Measurements from ENCODE around the gene ECSCR.
"Not testable (repeated sequence)": the region's sequence is repeated elsewhere in the genome, so short reads cannot be mapped to it uniquely, and the experiment has no call there.

ECSCR gene, protein sequence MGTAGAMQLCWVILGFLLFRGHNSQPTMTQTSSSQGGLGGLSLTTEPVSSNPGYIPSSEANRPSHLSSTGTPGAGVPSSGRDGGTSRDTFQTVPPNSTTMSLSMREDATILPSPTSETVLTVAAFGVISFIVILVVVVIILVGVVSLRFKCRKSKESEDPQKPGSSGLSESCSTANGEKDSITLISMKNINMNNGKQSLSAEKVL

DNA sequence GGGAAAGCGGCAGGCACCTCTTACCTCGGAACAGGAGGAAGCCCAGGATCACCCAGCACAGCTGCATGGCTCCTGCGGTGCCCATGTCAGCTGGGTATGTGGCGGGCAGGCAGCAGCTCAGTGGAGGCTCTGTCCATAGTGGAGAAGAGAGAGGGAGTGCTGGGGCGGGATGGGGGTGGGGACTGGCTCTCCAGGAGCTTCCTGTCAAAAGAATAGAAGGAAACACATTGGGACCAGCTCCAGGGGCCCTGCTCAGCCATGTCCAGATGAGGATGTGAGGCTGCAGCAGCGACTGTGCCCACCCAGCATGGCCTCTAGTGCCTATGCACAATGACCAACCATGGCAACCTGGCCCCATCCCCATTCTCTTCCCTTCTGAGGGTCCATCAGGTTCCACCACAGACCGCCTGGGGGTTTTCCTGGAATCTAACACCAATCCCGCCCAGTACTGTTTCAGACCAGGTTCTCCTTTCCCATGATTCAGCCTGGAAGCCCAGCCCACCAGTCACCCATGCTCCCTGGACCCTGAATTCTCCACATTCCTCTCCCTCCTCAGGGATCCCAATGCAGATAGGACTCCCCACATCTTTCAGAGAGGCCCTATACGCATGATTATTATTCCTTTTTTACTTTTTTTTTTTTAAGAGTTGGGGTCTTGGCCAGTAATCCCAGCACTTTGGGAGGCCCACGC, at the start of gene ECSCR:
TSS of gene ECSCR (minus strand) at position 158 of the 691 bp plus-strand sequence. CDS start at position 85, 73 bp downstream.
- no peak within 1 kb of the TSS for H3K9ac ChIP-seq (ENCODE audit: low read depth in 1 of 2, low read length in 2 of 2)
- H3K27me3 ChIP-seq (ENCODE audit: control insufficient read depth in 2 of 2, insufficient read depth in 2 of 2, low read length in 2 of 2): no peaks in the 10 kb centered on the region
- no peaks in the 10 kb centered on the region for H3K36me3 ChIP-seq (ENCODE audit: control insufficient read depth in 2 of 2, insufficient read depth in 2 of 2, low read length in 2 of 2)
- peaks cover 10 to 13% of the 10 kb centered on the region in 2 donors for H3K4me1 ChIP-seq (ENCODE audit: control insufficient read depth in 2 of 2, insufficient read depth in 2 of 2, low read length in 2 of 2)
- H3K27ac ChIP-seq (ENCODE audit: low read depth in 2 of 2, low read length in 2 of 2): peak within 1 kb of the TSS in 1 of 2 donors; percentile 39
- no peaks in the 10 kb centered on the region for H3K9me3 ChIP-seq (ENCODE audit: control insufficient read depth in 2 of 2, low read length in 2 of 2)
- peak within 1 kb of the TSS; percentile 14 to 33 for H3K4me3 ChIP-seq (ENCODE audit: low read length in 2 of 2)

DNA sequence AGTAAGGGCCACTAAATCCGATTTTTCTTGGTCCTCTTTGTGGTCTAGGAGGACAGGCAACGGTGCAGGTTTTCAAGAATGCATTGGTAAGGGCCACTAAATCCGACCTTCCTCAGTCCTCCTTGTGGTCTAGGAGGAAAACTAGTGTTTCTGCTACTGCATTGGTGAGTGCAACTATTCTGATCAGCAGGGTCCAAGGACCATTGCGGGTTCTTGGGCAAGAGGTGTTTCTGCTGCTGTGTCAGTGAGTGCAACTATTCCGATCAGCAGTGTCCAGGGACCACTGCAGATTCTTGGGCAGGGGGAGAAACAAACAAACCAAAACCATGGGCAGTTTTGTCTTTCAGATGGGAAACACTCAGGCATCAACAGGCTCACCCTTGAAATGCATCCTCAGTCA, 42.2 kb upstream of the ECSCR start:
- not testable (repeated sequence) for H3K9me3 ChIP-seq (ENCODE audit: control insufficient read depth in 2 of 2, low read length in 2 of 2)

GRCh38 chr5:139503879-139504278, 41.3 kb upstream of the ECSCR start:
- not testable (repeated sequence) for H3K36me3 ChIP-seq (ENCODE audit: control insufficient read depth in 2 of 2, insufficient read depth in 2 of 2, low read length in 2 of 2); H3K9ac ChIP-seq (ENCODE audit: low read depth in 1 of 2, low read length in 2 of 2); H3K4me1 ChIP-seq (ENCODE audit: control insufficient read depth in 2 of 2, insufficient read depth in 2 of 2, low read length in 2 of 2); H3K27ac ChIP-seq (ENCODE audit: low read depth in 2 of 2, low read length in 2 of 2); H3K9me3 ChIP-seq (ENCODE audit: control insufficient read depth in 2 of 2, low read length in 2 of 2); H3K27me3 ChIP-seq (ENCODE audit: control insufficient read depth in 2 of 2, insufficient read depth in 2 of 2, low read length in 2 of 2); H3K4me3 ChIP-seq (ENCODE audit: low read length in 2 of 2)

More for the DNA sequence above, 42.2 kb upstream of the ECSCR start:
- not testable (repeated sequence) for H3K27me3 ChIP-seq (ENCODE audit: control insufficient read depth in 2 of 2, insufficient read depth in 2 of 2, low read length in 2 of 2); H3K4me1 ChIP-seq (ENCODE audit: control insufficient read depth in 2 of 2, insufficient read depth in 2 of 2, low read length in 2 of 2); H3K4me3 ChIP-seq (ENCODE audit: low read length in 2 of 2); H3K9ac ChIP-seq (ENCODE audit: low read depth in 1 of 2, low read length in 2 of 2); H3K27ac ChIP-seq (ENCODE audit: low read depth in 2 of 2, low read length in 2 of 2); H3K36me3 ChIP-seq (ENCODE audit: control insufficient read depth in 2 of 2, insufficient read depth in 2 of 2, low read length in 2 of 2)

DNA sequence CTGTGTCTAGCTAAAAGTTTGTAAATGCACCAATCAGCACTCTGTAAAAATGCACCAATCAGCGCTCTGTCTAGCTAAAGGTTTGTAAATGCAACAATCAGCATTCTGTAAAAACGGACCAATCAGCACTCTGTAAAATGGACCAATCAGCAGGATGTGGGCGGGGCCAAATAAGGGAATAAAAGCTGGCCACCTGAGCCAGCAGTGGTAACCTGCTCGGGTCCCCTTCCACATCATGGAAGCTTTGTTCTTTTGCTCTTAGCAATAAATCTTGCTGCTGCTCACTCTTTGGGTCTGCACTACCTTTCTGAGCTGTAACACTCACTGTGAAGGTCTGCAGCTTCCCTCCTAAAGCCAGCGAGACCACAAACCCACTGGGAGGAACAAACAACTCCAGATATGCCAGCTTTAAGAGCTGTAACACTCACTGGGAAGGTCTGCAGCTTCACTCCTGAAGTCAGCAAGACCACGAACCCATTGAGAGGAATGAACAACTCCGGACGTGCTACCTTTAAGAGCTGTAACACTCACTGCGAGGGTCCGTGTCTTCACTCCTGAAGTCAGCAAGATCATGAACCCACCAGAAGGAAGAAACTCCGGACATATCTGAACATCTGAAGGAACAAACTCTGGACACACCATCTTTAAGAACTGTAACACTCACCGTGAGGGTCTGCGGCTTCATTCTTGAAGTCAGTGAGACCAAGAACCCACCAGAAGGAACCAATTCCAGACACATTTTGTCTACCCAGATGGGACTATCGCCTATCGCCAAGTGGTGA, 40.7 kb upstream of the ECSCR start:
- H3K4me3 ChIP-seq (ENCODE audit: low read length in 2 of 2); H3K9ac ChIP-seq (ENCODE audit: low read depth in 1 of 2, low read length in 2 of 2); H3K4me1 ChIP-seq (ENCODE audit: control insufficient read depth in 2 of 2, insufficient read depth in 2 of 2, low read length in 2 of 2); H3K36me3 ChIP-seq (ENCODE audit: control insufficient read depth in 2 of 2, insufficient read depth in 2 of 2, low read length in 2 of 2); H3K27me3 ChIP-seq (ENCODE audit: control insufficient read depth in 2 of 2, insufficient read depth in 2 of 2, low read length in 2 of 2); H3K27ac ChIP-seq (ENCODE audit: low read depth in 2 of 2, low read length in 2 of 2); H3K9me3 ChIP-seq (ENCODE audit: control insufficient read depth in 2 of 2, low read length in 2 of 2): not testable (repeated sequence)

DNA sequence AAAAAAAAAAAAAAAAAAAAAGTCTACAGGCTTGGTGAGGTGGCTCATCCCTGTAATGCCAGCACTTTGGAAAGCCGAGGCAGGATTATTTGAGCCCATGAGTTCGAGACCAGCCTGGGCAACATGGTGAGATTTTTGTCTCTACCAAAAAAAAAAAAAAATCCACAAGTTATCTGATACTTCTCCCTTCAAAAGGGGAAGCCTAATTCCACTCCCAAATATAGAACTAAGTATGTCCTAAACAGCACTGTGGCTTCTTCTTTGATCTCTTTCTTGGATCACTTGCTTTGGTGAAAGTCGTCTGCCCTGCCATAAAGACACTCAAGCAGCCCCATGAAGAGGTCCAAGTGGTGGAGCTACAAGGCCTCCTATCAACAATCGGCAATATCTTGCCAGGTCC, 38.8 kb upstream of the ECSCR start:
- Histone ChIP-seq H3K9me3 (ENCODE audit: control insufficient read depth in 2 of 2, low read length in 2 of 2) (no peaks in the 10 kb centered on the region), H3K9ac (ENCODE audit: low read depth in 1 of 2, low read length in 2 of 2) (no peak overlapping the region), H3K4me1 (ENCODE audit: control insufficient read depth in 2 of 2, insufficient read depth in 2 of 2, low read length in 2 of 2) (no peaks in the 10 kb centered on the region), H3K27me3 (ENCODE audit: control insufficient read depth in 2 of 2, insufficient read depth in 2 of 2, low read length in 2 of 2) (no peaks in the 10 kb centered on the region), H3K27ac (ENCODE audit: low read depth in 2 of 2, low read length in 2 of 2) (no peak overlapping the region), H3K4me3 (ENCODE audit: low read length in 2 of 2) (no peak overlapping the region), H3K36me3 (ENCODE audit: control insufficient read depth in 2 of 2, insufficient read depth in 2 of 2, low read length in 2 of 2) (no peaks in the 10 kb centered on the region)

DNA sequence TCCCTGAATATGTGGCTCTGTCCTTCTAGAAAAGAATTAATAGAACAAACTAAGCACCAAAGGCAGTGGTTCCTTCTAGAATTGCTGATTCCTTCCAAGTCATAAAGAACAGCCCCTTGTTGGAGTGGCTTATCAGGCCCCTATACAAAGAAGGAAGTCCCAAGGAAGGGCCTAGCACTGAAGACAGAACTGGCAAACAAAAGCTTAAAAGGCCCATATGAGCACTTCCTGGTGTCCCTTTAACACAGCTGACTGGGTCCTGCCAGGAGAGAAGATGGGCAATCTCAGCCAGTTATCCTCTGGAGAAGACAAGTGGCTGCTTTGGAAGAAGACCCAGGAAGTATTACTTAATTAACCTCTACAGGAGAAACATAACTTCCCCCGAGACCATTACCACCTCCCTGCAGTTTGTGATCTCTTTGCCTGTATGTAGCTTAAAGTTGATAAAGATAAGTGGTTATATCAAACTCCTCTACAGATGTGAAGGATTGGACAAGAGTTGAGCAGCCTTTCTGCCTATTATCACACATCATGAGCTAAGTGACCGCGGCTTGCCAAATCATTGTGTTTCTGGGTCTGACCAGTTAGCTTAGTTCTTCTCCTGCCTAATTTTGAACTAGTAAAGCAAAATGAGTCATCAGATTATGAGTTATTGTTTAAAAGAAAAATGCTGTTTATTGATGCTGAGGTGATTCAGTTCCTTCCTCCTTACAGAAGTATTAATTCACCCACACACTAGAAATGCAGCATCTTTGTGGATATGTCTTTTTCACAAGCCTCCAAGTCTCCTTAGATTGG, 33.3 kb upstream of the ECSCR start:
- H3K9me3 ChIP-seq (ENCODE audit: control insufficient read depth in 2 of 2, low read length in 2 of 2): no peaks in the 10 kb centered on the region
- H3K36me3 ChIP-seq (ENCODE audit: control insufficient read depth in 2 of 2, insufficient read depth in 2 of 2, low read length in 2 of 2): no peaks in the 10 kb centered on the region
- H3K27me3 ChIP-seq (ENCODE audit: control insufficient read depth in 2 of 2, insufficient read depth in 2 of 2, low read length in 2 of 2): no peaks in the 10 kb centered on the region
- no peak overlapping the region for H3K4me3 ChIP-seq (ENCODE audit: low read length in 2 of 2)
- H3K9ac ChIP-seq (ENCODE audit: low read depth in 1 of 2, low read length in 2 of 2): no peak overlapping the region
- no peak overlapping the region for H3K27ac ChIP-seq (ENCODE audit: low read depth in 2 of 2, low read length in 2 of 2)
- H3K4me1 ChIP-seq (ENCODE audit: control insufficient read depth in 2 of 2, insufficient read depth in 2 of 2, low read length in 2 of 2): peaks cover 0 to 6% of the 10 kb centered on the region in 2 donors

DNA sequence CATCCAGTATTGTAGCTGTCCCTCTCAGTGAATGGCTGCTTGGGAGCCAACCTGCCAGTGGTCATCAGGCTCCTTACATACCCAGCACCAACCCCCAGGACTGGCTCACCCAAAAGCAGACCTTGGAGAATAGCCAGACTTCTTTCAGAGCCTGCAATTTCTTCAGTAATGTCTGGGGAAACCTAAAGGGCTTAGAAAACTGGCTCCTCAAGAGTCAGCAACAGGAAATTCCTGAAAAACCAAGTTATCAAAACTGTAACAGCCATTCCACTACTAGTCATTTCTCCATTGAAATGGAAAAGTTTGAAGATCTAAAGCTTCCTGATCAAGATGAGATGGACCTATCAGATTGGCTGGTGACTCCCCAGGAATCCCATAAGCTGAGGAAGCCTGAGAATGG, 32.3 kb upstream of the ECSCR start:
- no peak overlapping the region for H3K9ac ChIP-seq (ENCODE audit: low read depth in 1 of 2, low read length in 2 of 2)
- no peaks in the 10 kb centered on the region for H3K27me3 ChIP-seq (ENCODE audit: control insufficient read depth in 2 of 2, insufficient read depth in 2 of 2, low read length in 2 of 2)
- H3K9me3 ChIP-seq (ENCODE audit: control insufficient read depth in 2 of 2, low read length in 2 of 2): no peaks in the 10 kb centered on the region
- no peak overlapping the region for H3K4me3 ChIP-seq (ENCODE audit: low read length in 2 of 2)
- no peak overlapping the region for H3K27ac ChIP-seq (ENCODE audit: low read depth in 2 of 2, low read length in 2 of 2)
- peaks cover 0 to 6% of the 10 kb centered on the region in 2 donors for H3K4me1 ChIP-seq (ENCODE audit: control insufficient read depth in 2 of 2, insufficient read depth in 2 of 2, low read length in 2 of 2)
- no peaks in the 10 kb centered on the region for H3K36me3 ChIP-seq (ENCODE audit: control insufficient read depth in 2 of 2, insufficient read depth in 2 of 2, low read length in 2 of 2)

GRCh38 chr5:139494256-139494655, 31.7 kb upstream of the ECSCR start:
- peaks cover 0 to 6% of the 10 kb centered on the region in 2 donors for H3K4me1 ChIP-seq (ENCODE audit: control insufficient read depth in 2 of 2, insufficient read depth in 2 of 2, low read length in 2 of 2)
- no peaks in the 10 kb centered on the region for H3K27me3 ChIP-seq (ENCODE audit: control insufficient read depth in 2 of 2, insufficient read depth in 2 of 2, low read length in 2 of 2)
- H3K9me3 ChIP-seq (ENCODE audit: control insufficient read depth in 2 of 2, low read length in 2 of 2): no peaks in the 10 kb centered on the region
- H3K9ac ChIP-seq (ENCODE audit: low read depth in 1 of 2, low read length in 2 of 2): no peak overlapping the region
- H3K36me3 ChIP-seq (ENCODE audit: control insufficient read depth in 2 of 2, insufficient read depth in 2 of 2, low read length in 2 of 2): no peaks in the 10 kb centered on the region
- H3K4me3 ChIP-seq (ENCODE audit: low read length in 2 of 2): no peak overlapping the region
- H3K27ac ChIP-seq (ENCODE audit: low read depth in 2 of 2, low read length in 2 of 2): no peak overlapping the region

- Histone ChIP-seq H3K36me3 (ENCODE audit: control insufficient read depth in 2 of 2, insufficient read depth in 2 of 2, low read length in 2 of 2) (no peaks in the 10 kb centered on the region), H3K27ac (ENCODE audit: low read depth in 2 of 2, low read length in 2 of 2) (no peak overlapping the region), H3K27me3 (ENCODE audit: control insufficient read depth in 2 of 2, insufficient read depth in 2 of 2, low read length in 2 of 2) (no peaks in the 10 kb centered on the region), H3K4me3 (ENCODE audit: low read length in 2 of 2) (peak overlapping the region in 1 of 2 donors; percentile 4), H3K9me3 (ENCODE audit: control insufficient read depth in 2 of 2, low read length in 2 of 2) (no peaks in the 10 kb centered on the region), H3K9ac (ENCODE audit: low read depth in 1 of 2, low read length in 2 of 2) (no peak overlapping the region), H3K4me1 (ENCODE audit: control insufficient read depth in 2 of 2, insufficient read depth in 2 of 2, low read length in 2 of 2) (peaks cover 0 to 6% of the 10 kb centered on the region in 2 donors)
Measured at GRCh38 chr5:139492700-139493192, 30.2 kb upstream of the ECSCR start.
